M059J (cell line): Measurements from ENCODE around the gene MAGI2. TPM values are rescaled to one million over a fixed set of nuclear protein-coding genes. Genes with fewer than 3 reads are reported as not detected.
A peak's percentile ranks its signal among the peaks of the same experiment; 100 is the strongest.

Experiments used
- DNase-seq: peaks from one replicate; pipeline ENCODE4 v3.0.0-alpha.2; 2012; ENCODE audit warnings: low read depth
- total RNA-seq: library from RNA; depleted of rRNA; stranded (reverse); fragments of >200 nt; shearing (Covaris generic); gene quantifications from 2 replicates; pipeline ENCODE4 v1.2.3, GENCODE V29; 2014

MAGI2 gene
- total RNA-seq, 1 experiment from 2014 or later = 1.2 TPM

DNA sequence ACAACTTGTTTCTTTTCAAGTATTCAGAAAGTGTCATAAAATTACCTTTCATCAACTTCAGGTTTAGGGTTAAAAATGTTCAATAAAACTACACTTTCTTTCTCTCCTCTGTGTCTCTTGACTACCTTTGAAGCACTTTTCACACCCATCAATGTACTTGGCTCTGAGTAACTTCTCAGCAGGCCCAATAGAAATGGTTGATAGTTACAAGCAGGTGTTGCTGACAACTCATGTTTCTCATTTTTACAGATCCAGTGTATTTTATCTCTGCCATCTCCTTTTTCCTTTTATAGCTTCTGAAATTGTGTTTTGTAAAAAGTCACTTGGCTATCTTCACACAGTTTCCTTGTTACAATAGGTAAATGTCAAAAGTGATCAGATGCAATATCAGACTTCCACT is 1306.9 kb downstream of the MAGI2 start:
- DNase-seq = no peak

- no peak for DNase-seq
These were observed 1309.8 kb downstream of the MAGI2 start for GRCh38 chr7:78143661-78144060.

- DNase-seq = peak; percentile 86
These were observed 1311.8 kb downstream of the MAGI2 start for GRCh38 chr7:78141522-78142281.

- DNase-seq = peak; percentile 58
These were observed 1313.4 kb downstream of the MAGI2 start for GRCh38 chr7:78140109-78140508.

GRCh38 chr7:78139335-78139734 is 1314.1 kb downstream of the MAGI2 start:
- DNase-seq = peak; percentile 94

DNA sequence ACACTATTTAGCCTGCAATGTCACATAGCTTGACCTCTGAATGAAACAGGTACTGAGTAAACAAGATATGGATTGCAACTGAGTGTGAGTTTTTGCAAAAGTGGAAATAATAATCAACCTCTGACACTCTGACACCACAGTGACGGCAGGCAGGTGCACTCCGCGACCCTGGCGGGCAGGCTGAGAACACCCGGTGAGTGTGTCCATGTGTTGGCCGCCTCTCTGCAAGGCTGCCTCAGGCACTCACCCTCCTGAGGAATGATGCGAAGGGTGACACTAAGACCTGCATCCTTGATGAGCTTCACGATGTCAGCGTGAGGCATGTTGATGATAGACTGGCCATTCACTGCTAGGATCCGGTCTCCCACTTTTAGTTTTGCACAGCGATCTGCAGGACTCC is 1318.7 kb downstream of the MAGI2 start:
- no peak for DNase-seq

GRCh38 chr7:78134256-78134655 is 1319.2 kb downstream of the MAGI2 start:
- DNase-seq = peak; percentile 88

GRCh38 chr7:78130446-78131215 is 1322.8 kb downstream of the MAGI2 start:
- DNase-seq = no peak

GRCh38 chr7:78129865-78130264 is 1323.6 kb downstream of the MAGI2 start:
- no peak for DNase-seq

- no peak for DNase-seq
These were observed 1326.5 kb downstream of the MAGI2 start for GRCh38 chr7:78127009-78127408.

- DNase-seq = peak; percentile 75
These were observed 1327.6 kb downstream of the MAGI2 start for GRCh38 chr7:78125884-78126283.

GRCh38 chr7:78124216-78124615 is 1329.3 kb downstream of the MAGI2 start:
- no peak for DNase-seq

GRCh38 chr7:78121888-78122287 is 1331.6 kb downstream of the MAGI2 start:
- DNase-seq = no peak

DNA sequence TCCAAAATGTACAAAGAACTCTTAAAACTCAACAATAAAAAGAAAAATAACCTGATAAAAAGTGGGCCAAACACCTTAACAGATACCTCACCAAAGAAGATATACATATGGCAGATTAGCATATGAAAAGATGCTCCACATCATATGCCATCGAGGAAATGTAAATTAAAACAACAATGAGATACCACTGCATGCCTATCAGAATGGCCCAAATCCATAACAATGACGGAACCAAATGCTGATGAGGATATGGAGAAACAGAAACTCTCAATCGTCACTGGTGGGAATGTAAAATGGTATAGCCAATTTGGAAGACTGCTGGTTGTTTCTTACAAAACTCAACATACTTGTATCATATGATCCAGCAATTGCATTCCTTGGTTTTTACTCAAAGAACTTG is 1335.0 kb downstream of the MAGI2 start:
- DNase-seq = no peak

GRCh38 chr7:78115876-78116275 is 1337.6 kb downstream of the MAGI2 start:
- DNase-seq = no peak

- DNase-seq = no peak
These were observed 1338.5 kb downstream of the MAGI2 start for GRCh38 chr7:78114993-78115392.

DNA sequence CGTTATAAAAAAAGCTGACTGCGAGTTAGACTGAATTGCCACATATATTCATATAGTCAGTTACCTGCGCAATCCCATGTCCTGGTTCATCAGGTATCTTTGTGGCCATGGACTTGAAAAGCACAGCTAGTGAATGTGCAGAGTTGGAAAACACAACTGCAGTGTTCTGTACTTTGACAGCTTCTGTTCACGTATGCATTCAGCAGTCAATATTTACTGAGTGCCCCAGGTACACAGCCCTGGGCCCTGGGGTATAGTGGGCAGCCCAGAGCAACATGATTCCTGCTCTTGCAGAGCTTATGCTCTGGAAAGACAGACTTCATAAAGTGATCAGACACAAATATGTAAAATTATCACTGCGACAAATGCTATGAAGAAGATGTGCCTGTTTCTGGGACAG is 1341.0 kb downstream of the MAGI2 start:
- no peak for DNase-seq

GRCh38 chr7:78111386-78111785 is 1342.1 kb downstream of the MAGI2 start:
- no peak for DNase-seq

DNA sequence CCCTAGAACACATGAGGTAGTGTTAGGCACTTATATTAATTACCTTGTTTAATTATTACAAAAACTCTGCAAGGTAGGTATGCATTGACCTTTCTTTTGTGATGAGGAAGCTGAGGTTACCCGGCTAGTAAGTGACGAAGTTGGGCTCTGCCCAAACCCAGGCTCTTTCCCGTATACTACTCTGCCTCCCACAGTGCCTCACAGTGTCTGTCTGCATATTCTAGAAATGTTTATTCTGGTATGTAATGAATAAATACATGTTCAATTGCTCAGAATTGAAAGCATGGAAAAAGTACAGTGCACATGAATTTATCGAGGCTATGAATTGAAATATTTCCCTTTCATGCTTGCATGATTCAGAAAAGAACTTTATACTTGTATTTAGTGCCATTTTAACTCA is 1350.0 kb downstream of the MAGI2 start:
- DNase-seq = no peak

DNA sequence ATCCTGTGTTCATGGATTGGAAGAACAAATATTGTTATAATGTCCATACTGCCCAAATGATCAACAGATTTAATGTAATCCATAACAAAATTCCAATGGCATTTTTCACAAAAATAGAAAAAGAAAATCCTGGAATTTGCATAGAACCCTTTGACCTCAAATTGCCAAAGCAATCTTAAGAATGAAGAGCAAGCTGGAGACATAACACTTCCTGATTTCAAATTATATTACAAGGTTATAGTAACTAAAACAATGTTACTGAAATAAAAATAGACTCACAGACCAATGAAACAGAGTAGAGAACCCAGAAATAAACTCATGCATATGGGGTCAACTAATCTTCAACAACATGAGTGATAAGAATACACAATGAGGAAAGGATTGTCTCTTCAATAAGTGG is 1352.4 kb downstream of the MAGI2 start:
- no peak for DNase-seq

- DNase-seq = peak; percentile 89
These were observed 1353.6 kb downstream of the MAGI2 start for GRCh38 chr7:78099715-78100394.

DNA sequence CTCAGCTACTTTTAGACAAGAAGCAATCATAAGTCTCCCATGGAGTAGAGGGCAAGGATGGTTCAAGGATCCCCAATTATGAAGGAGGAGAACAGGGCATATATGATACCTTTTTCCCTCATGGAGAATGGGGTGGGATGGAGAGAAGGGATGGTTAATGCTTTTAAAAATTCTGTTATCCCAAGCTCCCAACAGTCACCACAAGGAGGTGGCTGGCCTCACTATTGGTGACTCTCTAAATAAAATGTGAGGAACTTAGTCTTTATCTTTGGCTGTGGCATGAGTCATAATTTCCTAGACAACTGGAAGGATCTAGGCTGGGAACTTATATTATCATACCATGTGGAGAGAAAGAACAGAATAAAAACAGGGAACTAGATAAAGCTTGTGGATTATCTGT is 1357.9 kb downstream of the MAGI2 start:
- DNase-seq = peak; percentile 81

GRCh38 chr7:78092331-78092730 is 1361.1 kb downstream of the MAGI2 start:
- no peak for DNase-seq
